ENCODE results near the gene PMEPA1.

PMEPA1 gene, protein sequence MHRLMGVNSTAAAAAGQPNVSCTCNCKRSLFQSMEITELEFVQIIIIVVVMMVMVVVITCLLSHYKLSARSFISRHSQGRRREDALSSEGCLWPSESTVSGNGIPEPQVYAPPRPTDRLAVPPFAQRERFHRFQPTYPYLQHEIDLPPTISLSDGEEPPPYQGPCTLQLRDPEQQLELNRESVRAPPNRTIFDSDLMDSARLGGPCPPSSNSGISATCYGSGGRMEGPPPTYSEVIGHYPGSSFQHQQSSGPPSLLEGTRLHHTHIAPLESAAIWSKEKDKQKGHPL

DNA sequence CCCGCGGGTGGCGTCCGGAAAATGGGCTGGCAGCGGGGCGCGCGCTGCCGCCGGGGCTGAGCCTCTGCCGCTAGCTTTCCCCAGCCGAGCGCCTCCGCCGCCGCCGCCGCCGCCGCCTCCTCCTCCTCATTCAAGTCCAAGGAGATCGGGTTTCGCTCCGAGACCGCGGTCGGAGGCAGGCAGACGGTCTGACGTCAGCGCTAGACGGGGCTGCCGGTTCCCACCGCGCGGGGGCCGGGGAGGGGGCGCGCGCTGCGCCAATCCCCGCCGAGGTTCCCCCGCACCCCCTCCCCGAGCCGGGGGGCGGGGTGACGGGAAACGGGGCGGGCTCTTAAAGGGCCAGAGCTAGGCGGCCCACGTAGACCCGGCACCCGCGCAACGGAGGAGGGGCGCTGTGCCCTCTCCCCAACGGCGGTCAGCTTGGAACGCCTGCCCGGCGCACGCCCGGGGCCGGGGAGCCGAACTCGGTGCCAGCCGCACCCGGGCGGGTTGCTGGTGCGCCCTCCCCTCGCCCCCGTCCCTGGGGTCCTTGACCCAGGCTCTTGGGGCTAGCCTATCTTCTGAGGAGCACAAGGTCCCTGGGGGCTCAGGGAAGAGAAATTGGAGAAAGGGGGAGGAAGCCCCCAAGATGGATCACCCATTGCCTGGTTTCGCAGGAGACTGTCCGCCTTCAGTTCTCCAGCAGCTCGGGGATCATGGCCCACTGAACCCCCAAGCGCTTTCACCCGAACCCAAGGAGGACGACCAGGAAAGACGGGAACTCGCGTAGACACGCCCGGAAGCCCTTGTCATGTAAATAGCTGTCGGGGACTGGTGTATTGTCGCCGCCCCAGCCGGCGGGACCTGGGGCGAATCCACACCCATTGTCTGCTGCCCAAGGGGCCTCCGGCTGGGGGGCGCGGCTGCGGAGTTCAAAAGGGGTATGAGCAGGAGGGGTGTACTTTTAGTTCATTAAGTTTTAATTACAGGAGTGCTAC lies at the start of gene PMEPA1:
PMEPA1 (minus strand) TSS at position 193 of the 977 bp plus-strand sequence. CDS start 433 bp downstream, outside the sequence.
- Histone ChIP-seq H3K9me3 (ENCODE audit: insufficient read depth, low read length) (no peaks in the 10 kb centered on the region), H3K9ac (ENCODE audit: insufficient read length, low read depth) (peak within 1 kb of the TSS; percentile 97), H3K4me3 (ENCODE audit: insufficient read length, low read depth) (peak within 1 kb of the TSS; percentile 89), H3K4me1 (ENCODE audit: insufficient read depth, insufficient read length) (peaks cover 15% of the 10 kb centered on the region), H3K27me3 (ENCODE audit: insufficient read depth, insufficient read length) (peaks cover 13% of the 10 kb centered on the region), H3K36me3 (ENCODE audit: insufficient read depth, insufficient read length, low read length) (peaks cover 25% of the 10 kb centered on the region)
- DNase-seq (ENCODE audit: low read depth, low spot score), result peak; percentile 92
- TF ChIP-seq YY1 (IDR thresholded peaks at IDR 0.05; ENCODE audit: insufficient read depth, insufficient read length), result no peak
- TF ChIP-seq SUZ12 (IDR thresholded peaks at IDR 0.05; ENCODE audit: extremely low read depth, insufficient read depth, insufficient read length), result no peak
- no peak for TF ChIP-seq ZNF274 (IDR thresholded peaks at IDR 0.05; ENCODE audit: low read depth, low read length)

DNA sequence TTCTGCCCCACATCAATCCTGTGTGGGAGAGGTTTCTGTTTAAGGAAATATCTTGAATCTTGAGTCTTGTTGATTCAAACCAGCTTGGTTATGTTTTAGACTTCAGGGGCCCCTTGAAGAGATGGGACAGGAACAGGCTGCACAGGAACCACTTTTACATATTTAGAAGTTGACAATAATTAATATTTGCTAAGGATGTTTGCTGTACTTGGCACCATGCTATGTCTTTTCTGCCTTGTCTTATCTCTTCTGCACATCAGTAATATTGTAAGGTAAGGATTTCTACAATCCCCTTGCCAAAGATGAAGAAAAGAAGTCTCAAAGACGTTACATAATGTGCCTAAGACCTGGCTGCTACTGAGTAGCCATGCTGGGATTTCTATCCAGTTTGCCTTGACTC lies 48.0 kb upstream of the PMEPA1 start:
- no peaks in the 10 kb centered on the region for H3K27me3 ChIP-seq (ENCODE audit: insufficient read depth, insufficient read length)
- H3K9me3 ChIP-seq (ENCODE audit: insufficient read depth, low read length), result peaks cover 8% of the 10 kb centered on the region; the same call in 1 of the 2 replicates
- H3K4me1 ChIP-seq (ENCODE audit: insufficient read depth, insufficient read length), result peaks cover 4% of the 10 kb centered on the region
- no peak overlapping the region for H3K4me3 ChIP-seq (ENCODE audit: insufficient read length, low read depth)
- no peak for TF ChIP-seq SUZ12 (IDR thresholded peaks at IDR 0.05; ENCODE audit: extremely low read depth, insufficient read depth, insufficient read length)
- no peak for TF ChIP-seq ZNF274 (IDR thresholded peaks at IDR 0.05; ENCODE audit: low read depth, low read length)
- no peak for TF ChIP-seq YY1 (IDR thresholded peaks at IDR 0.05; ENCODE audit: insufficient read depth, insufficient read length)
- no peak for DNase-seq (ENCODE audit: low read depth, low spot score)
- no peak overlapping the region for H3K9ac ChIP-seq (ENCODE audit: insufficient read length, low read depth)
- H3K36me3 ChIP-seq (ENCODE audit: insufficient read depth, insufficient read length, low read length), result no peaks in the 10 kb centered on the region

DNA sequence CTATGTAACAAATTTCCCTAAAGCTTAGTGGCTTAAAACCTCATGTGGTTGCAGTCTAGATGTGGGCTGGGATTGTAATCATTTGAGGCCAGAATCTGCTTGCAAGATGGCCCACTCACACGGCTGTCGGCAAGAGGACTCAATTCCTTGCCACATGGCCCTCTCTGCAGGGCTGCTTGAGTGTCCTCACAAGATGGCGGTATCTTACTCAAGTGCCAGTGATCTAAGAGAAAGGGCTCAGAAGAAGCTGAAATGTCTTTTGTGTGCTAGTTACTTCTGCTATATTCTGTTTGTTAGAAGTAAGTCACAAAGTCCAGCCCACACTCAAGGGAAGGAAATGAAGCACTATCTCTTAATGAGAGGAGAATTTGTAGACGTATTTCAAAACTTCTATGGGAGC lies 47.1 kb upstream of the PMEPA1 start:
- Histone ChIP-seq H3K4me1 (ENCODE audit: insufficient read depth, insufficient read length) (peaks cover 4% of the 10 kb centered on the region), H3K27me3 (ENCODE audit: insufficient read depth, insufficient read length) (no peaks in the 10 kb centered on the region), H3K36me3 (ENCODE audit: insufficient read depth, insufficient read length, low read length) (no peaks in the 10 kb centered on the region), H3K4me3 (ENCODE audit: insufficient read length, low read depth) (no peak overlapping the region), H3K9me3 (ENCODE audit: insufficient read depth, low read length) (peaks cover 8% of the 10 kb centered on the region; the same call in 1 of the 2 replicates), H3K9ac (ENCODE audit: insufficient read length, low read depth) (no peak overlapping the region)
- no peak for DNase-seq (ENCODE audit: low read depth, low spot score)
- TF ChIP-seq SUZ12 (IDR thresholded peaks at IDR 0.05; ENCODE audit: extremely low read depth, insufficient read depth, insufficient read length), result no peak
- no peak for TF ChIP-seq YY1 (IDR thresholded peaks at IDR 0.05; ENCODE audit: insufficient read depth, insufficient read length)
- no peak for TF ChIP-seq ZNF274 (IDR thresholded peaks at IDR 0.05; ENCODE audit: low read depth, low read length)

DNA sequence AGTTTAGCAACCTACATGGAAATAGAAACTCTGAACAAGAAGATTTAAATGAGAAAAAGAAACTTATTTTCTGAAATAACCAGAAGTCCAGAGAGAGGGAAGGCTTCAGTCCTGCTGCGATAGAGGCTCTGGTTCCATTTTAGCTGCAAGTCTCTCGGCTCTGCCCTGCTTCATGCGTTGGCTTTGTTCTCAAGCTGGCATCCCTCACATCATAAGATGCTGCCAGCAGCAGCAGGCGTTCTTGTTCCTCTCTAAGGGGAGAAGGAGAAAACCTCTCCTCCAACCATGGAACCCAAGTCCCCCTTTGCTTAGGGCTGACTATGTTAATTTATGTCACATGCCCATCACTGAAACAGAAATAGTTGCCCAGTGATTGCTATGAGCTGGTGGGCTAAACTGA lies 46.4 kb upstream of the PMEPA1 start:
- DNase-seq (ENCODE audit: low read depth, low spot score), result no peak
- TF ChIP-seq SUZ12 (IDR thresholded peaks at IDR 0.05; ENCODE audit: extremely low read depth, insufficient read depth, insufficient read length), result no peak
- no peak for TF ChIP-seq YY1 (IDR thresholded peaks at IDR 0.05; ENCODE audit: insufficient read depth, insufficient read length)
- no peak for TF ChIP-seq ZNF274 (IDR thresholded peaks at IDR 0.05; ENCODE audit: low read depth, low read length)
- no peak overlapping the region for H3K4me3 ChIP-seq (ENCODE audit: insufficient read length, low read depth)
- no peaks in the 10 kb centered on the region for H3K36me3 ChIP-seq (ENCODE audit: insufficient read depth, insufficient read length, low read length)
- peaks cover 8% of the 10 kb centered on the region; the same call in 1 of the 2 replicates for H3K9me3 ChIP-seq (ENCODE audit: insufficient read depth, low read length)
- H3K4me1 ChIP-seq (ENCODE audit: insufficient read depth, insufficient read length), result peaks cover 4% of the 10 kb centered on the region
- no peaks in the 10 kb centered on the region for H3K27me3 ChIP-seq (ENCODE audit: insufficient read depth, insufficient read length)
- no peak overlapping the region for H3K9ac ChIP-seq (ENCODE audit: insufficient read length, low read depth)

DNA sequence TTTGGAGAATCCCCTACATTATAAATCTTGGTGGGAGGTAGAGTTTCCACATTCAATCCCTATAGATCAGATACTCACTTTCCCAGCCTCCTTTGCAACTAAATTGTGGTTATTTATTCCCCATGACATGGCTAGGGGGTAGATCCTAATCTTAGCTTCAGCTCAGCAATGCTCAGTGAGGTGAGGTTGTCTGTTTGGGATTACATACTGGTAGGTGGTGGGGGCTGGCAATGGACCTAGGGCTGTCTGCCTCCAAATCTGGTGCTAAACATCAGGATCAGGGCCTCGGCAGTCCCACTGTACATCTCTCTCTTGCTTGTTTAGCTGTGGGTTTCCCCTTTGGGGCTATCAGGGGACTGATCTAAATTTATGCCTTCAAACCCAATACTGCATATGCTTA lies 45.8 kb upstream of the PMEPA1 start:
- Histone ChIP-seq H3K36me3 (ENCODE audit: insufficient read depth, insufficient read length, low read length) (no peaks in the 10 kb centered on the region), H3K27me3 (ENCODE audit: insufficient read depth, insufficient read length) (no peaks in the 10 kb centered on the region), H3K4me3 (ENCODE audit: insufficient read length, low read depth) (no peak overlapping the region), H3K4me1 (ENCODE audit: insufficient read depth, insufficient read length) (peaks cover 4% of the 10 kb centered on the region), H3K9me3 (ENCODE audit: insufficient read depth, low read length) (peaks cover 5% of the 10 kb centered on the region; the same call in 1 of the 2 replicates), H3K9ac (ENCODE audit: insufficient read length, low read depth) (no peak overlapping the region)
- DNase-seq (ENCODE audit: low read depth, low spot score), result no peak
- TF ChIP-seq SUZ12 (IDR thresholded peaks at IDR 0.05; ENCODE audit: extremely low read depth, insufficient read depth, insufficient read length) (no peak), ZNF274 (IDR thresholded peaks at IDR 0.05; ENCODE audit: low read depth, low read length) (no peak), YY1 (IDR thresholded peaks at IDR 0.05; ENCODE audit: insufficient read depth, insufficient read length) (no peak)

DNA sequence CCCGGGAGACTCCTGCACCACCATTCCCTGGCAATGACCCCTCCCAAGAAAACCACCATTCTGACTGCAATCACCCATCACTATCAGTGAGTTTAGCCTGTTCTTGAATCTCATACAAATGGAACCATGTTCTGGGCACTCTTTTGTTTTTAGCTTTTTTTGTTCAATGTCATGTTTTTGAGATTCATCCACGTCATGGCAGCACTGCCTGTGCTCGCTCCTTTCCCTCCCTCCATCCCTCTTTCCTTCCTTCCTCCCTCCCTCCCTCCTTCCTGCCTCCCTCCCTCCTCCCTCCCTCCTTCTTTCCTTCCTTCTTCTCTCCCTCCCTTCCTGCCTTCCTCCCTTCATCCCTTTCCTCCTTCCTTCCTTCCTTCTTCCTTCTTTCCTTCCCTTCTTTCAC lies 44.4 kb upstream of the PMEPA1 start:
- Histone ChIP-seq H3K9ac (ENCODE audit: insufficient read length, low read depth) (no peak overlapping the region), H3K9me3 (ENCODE audit: insufficient read depth, low read length) (no peaks in the 10 kb centered on the region), H3K4me1 (ENCODE audit: insufficient read depth, insufficient read length) (peaks cover 4% of the 10 kb centered on the region), H3K4me3 (ENCODE audit: insufficient read length, low read depth) (no peak overlapping the region), H3K27me3 (ENCODE audit: insufficient read depth, insufficient read length) (no peaks in the 10 kb centered on the region), H3K36me3 (ENCODE audit: insufficient read depth, insufficient read length, low read length) (no peaks in the 10 kb centered on the region)
- no peak for DNase-seq (ENCODE audit: low read depth, low spot score)
- TF ChIP-seq ZNF274 (IDR thresholded peaks at IDR 0.05; ENCODE audit: low read depth, low read length), result no peak

All from NT2/D1 (cell line).